NCI-H345 treated with DMSO at 0.1 percent for 48 hours (cell line): ENCODE results near the gene ANKRD17.
"Not testable (repeated sequence)": the region's sequence is repeated elsewhere in the genome, so short reads cannot be mapped to it uniquely, and the experiment has no call there.

Source experiments
- DNase-seq: peaks from one replicate; lab custom pipeline; 2025; ENCODE audit not compliant: unreplicated experiment; lab: John Stamatoyannopoulos, UW

Gene ANKRD17

GRCh38 chr4:73248821-73249220 is 9.8 kb downstream of the ANKRD17 start:
- no peak for DNase-seq

DNA sequence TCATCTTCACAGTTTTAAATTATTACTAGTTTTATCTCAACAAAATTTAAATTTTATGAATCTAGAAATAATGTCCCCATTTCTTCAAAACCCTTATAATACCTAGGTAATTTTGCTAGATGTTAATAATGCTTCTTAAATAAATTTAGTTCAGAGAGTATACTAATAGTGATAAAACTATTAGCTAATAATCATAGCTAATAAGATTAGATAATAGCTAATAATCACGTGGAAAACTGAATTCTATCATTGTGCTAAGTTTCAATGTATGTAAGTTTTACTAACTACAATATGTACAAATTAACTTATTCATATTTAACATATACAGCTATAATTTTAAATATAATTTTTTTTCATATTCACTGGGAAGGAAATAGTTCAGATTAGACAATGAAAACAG is 10.2 kb downstream of the ANKRD17 start:
- no peak for DNase-seq

GRCh38 chr4:73247100-73247499 is 11.5 kb downstream of the ANKRD17 start:
- DNase-seq: no peak

GRCh38 chr4:73245955-73246354 is 12.6 kb downstream of the ANKRD17 start:
- DNase-seq: no peak

GRCh38 chr4:73244945-73245601 is 13.5 kb downstream of the ANKRD17 start:
- DNase-seq: no peak

- DNase-seq: no peak
These were observed 21.6 kb downstream of the ANKRD17 start for GRCh38 chr4:73237044-73237443.

- no peak for DNase-seq
These were observed 22.4 kb downstream of the ANKRD17 start for GRCh38 chr4:73236151-73236550.

- DNase-seq: no peak
These were observed 23.9 kb downstream of the ANKRD17 start for GRCh38 chr4:73234712-73235111.

GRCh38 chr4:73231518-73232487 is 26.8 kb downstream of the ANKRD17 start:
- DNase-seq: no peak

DNA sequence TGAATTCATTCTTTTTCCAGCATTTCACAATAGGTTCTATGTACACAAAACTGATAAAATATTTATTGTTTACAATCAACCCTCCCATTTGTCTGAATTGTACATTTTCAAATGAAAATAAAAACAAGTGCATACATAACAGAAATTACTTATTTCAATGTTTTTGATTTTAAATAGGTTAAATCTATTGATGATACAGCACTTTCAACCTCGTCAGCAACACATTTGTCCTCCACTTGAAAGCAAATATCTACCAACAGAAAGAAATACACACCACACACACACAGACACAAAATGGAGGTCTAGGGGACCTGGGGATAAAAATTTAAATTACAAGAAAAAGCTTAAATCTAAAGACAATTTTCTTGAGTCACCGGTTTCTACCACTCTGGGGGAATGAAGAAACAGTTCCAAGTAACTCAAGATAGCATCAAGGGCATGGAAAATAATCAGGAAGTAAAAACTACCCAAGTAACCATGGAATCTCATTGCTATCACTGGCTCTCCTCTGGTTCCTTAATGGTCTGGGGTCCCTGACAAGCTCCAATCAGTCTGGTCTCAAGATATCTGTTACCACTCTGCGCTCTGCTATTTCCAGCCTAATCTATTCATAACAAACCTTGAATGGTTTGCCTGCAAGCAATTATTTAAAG is 27.6 kb downstream of the ANKRD17 start:
- DNase-seq: no peak

DNA sequence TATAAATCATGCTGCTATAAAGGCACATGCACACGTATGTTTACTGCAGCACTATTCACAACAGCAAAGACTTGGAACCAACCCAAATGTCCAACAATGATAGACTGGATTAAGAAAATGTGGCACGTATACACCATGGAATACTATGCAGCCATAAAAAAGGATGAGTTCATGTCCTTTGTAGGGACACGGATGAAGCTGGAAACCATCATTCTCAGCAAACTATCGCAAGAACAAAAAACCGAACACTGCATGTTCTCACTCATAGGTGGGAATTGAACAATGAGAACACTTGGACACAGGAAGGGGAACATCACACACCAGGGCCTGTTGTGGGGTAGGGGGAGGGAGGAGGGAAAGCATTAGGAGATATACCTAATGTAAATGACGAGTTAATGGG is 29.8 kb downstream of the ANKRD17 start:
- not testable (repeated sequence) for DNase-seq

DNA sequence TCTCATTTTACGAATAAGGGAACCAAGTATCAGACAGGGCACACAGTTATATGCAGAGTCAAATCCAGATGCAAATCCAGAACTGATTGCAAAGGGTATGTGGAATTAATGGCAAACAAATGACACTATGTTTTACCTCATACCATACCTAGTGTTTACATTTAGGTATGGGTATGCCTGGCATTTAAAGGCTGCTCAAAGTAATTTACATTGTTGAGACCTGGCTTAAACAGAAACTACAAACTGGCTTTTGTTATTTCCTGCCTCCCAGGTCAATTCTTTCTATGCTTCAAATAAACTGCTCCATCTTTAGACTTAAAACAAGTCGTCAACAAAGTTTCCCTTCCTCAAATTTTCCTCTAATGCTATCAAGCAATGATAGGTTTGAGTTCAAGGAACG is 33.7 kb downstream of the ANKRD17 start:
- no peak for DNase-seq

GRCh38 chr4:73223258-73223650 is 35.3 kb downstream of the ANKRD17 start:
- no peak for DNase-seq

DNA sequence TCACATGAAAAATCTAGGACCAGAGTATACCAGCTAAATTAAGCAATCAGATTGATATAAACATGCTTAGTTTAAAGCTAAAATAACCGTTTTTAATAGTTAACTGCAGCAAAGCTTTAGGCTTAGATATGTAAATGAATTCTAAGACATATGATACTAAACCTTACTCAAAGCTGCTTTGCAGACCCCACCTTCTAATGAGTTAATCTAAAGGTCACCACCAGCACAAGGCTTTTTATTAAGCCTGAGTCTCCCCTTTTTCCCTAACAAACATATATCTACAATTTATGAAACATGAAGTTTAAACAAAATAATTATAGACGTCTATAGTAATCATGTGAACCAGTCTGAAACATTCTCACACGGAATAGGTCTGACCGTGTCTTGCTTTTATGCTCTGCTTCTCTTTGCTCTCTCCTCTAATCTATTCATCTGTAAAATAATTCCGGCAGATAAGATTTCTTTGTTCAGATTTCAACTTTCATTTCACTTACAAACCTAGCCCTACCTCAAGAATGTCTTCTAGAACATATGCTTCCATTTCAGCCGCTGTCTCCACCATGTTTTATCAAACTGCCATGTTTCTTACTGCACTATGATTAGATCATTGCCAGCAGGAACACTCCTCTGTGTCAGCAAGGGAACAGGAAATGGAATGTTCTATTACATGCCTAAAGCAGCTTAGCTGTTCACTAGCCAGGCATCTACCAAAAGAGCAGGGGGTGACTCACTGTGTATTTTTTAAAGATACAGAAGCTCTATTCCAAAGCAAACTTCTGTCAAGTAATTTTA is 35.9 kb downstream of the ANKRD17 start:
- no peak for DNase-seq

- no peak for DNase-seq
These were observed 36.9 kb downstream of the ANKRD17 start for GRCh38 chr4:73221734-73222133.

- DNase-seq: no peak
These were observed 37.8 kb downstream of the ANKRD17 start for GRCh38 chr4:73220815-73221214.

GRCh38 chr4:73213916-73214653 is 44.5 kb downstream of the ANKRD17 start:
- no peak for DNase-seq

- no peak for DNase-seq
These were observed 45.4 kb downstream of the ANKRD17 start for GRCh38 chr4:73212982-73213730.

DNA sequence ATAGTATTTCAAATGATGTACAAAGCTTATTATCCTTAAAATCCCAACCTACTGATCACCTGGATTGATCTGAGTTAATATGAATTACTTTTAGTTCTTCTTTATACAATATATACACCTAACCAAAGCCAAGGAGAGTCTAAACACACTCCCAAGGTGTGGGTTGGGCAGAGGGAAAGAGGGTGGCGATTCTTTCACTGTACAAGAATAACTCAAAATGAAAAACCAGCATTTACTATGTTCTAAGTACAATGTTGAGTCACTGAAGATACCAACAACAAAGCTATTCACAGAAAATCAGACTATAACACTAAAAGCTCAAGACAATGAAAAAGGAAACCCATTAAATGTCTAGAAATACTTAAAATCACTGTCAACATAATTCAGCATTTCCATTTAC is 46.6 kb downstream of the ANKRD17 start:
- no peak for DNase-seq

DNA sequence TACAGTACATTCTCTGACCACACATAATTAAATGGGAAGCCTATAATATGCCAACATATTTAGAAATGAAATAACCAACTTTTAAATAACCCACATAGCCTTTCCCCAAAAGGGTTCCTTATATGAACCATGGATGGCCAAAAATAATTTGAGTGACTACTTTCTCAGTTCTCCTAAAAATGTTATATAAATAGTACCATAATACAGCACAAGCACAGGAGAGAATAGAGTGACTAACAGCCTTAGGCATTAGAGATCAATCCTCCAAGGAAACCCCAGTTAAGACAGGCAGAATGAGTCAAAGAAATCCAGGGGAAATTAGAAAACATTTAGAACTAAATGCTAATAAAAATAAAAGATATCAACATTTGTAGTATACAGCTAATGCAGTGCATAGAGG is 50.2 kb downstream of the ANKRD17 start:
- DNase-seq: no peak
